Caco-2 (cell line): ENCODE measurements around the gene MTMR12. TPM values are rescaled to one million over a fixed set of nuclear protein-coding genes. Genes with fewer than 3 reads are reported as not detected.

Experiments
- BruUV-seq: library from RNA; stranded (reverse); fragments of 400-500 nt; replicated peaks from 2 replicates; lab custom pipeline; 2021; lab: Mats Ljungman, UMichigan
- CTCF ChIA-PET: fragments of 300-600 bp; sonication (Branson Sonifier 250); formaldehyde crosslinking; loops from one replicate; lab custom pipeline; 2022; ENCODE audit warnings: antibody characterized with exemption; lab: Charles Lee
- POLR2A ChIA-PET: fragments of 300-600 bp; sonication (Branson Sonifier 250); formaldehyde crosslinking; loops from one replicate; lab custom pipeline; 2022; ENCODE audit warnings: antibody characterized with exemption; lab: Charles Lee
- DNase-seq, 2 experiments: peaks; one replicate each; pipeline versions ENCODE4 v3.0.0 to v3.0.0-alpha.2; 2020 to 2022
- H3K27me3 ChIP-seq: replicated peaks from 2 replicates; pipeline ENCODE4 v1.6.0; 2011; ENCODE audit warnings: low read length; ENCODE audit not compliant: control insufficient read depth, insufficient read depth
- H3K36me3 ChIP-seq: 2 replicates; pipeline ENCODE4 v1.5.1; 2011; ENCODE audit warnings: low read length; ENCODE audit not compliant: control insufficient read depth, insufficient read depth
- H3K4me1 ChIP-seq: fragments of 250-450 bp; sonication (Bioruptor Pico); 2 replicates; pipeline ENCODE4 v1.5.1; 2020; ENCODE audit warnings: mild to moderate bottlenecking
- H3K4me3 ChIP-seq: 2 replicates; pipeline ENCODE4 v1.5.1; 2011; ENCODE audit warnings: low read depth, mild to moderate bottlenecking, control low read depth, low read length
- H3K9me3 ChIP-seq: fragments of 250-450 bp; sonication (Bioruptor Pico); 2 replicates; pipeline ENCODE4 v1.5.1; 2020; ENCODE audit warnings: mild to moderate bottlenecking, moderate library complexity
- H3K27ac Mint-ChIP-seq: one replicate; pipeline ENCODE4 v1.8.0; 2022; ENCODE audit warnings: mixed read lengths; ENCODE audit not compliant: unreplicated experiment
- H3K27me3 Mint-ChIP-seq: one replicate; pipeline ENCODE4 v1.8.0; 2022; ENCODE audit warnings: mixed read lengths; ENCODE audit not compliant: insufficient read depth, unreplicated experiment
- H3K36me3 Mint-ChIP-seq: one replicate; pipeline ENCODE4 v1.8.0; 2022; ENCODE audit warnings: mild to moderate bottlenecking, mixed read lengths; ENCODE audit not compliant: insufficient read depth, unreplicated experiment
- H3K4me1 Mint-ChIP-seq: one replicate; pipeline ENCODE4 v1.8.0; 2022; ENCODE audit warnings: low read depth, mixed read lengths; ENCODE audit not compliant: unreplicated experiment
- H3K4me3 Mint-ChIP-seq: one replicate; pipeline ENCODE4 v1.8.0; 2022; ENCODE audit warnings: mild to moderate bottlenecking, moderate library complexity, mixed read lengths; ENCODE audit not compliant: unreplicated experiment
- H3K9me3 Mint-ChIP-seq: one replicate; pipeline ENCODE4 v1.8.0; 2022; ENCODE audit warnings: mixed read lengths; ENCODE audit not compliant: unreplicated experiment
- CTCF ChIP-seq, 2 experiments: fragments of 200-600 bp in 1 of 2; IDR thresholded peaks; 1 replicate in 1 of 2; 2 replicates in 1 of 2; pipeline versions ENCODE4 v1.5.1 to v1.8.0; 2011 to 2022; ENCODE audit warnings: antibody characterized with exemption in 1 of 2, control low read depth in 1 of 2, inconsistent platforms in 1 of 2, low read depth in 1 of 2, low read length in 1 of 2, mild to moderate bottlenecking in 1 of 2, moderate library complexity in 1 of 2; ENCODE audit not compliant: insufficient read depth in 1 of 2, severe bottlenecking in 1 of 2, unreplicated experiment in 1 of 2
- intact Hi-C: fragments of 100-400 bp; cut with micrococcal nuclease; formaldehyde crosslinking; loops from one replicate; pipeline ENCODE4 v1.10.0; 2022; ENCODE audit not compliant: unreplicated experiment
- total RNA-seq: library from RNA; stranded (reverse); gene quantifications from 2 replicates; pipeline ENCODE4 v1.2.3, GENCODE V29; 2022

MTMR12 gene
- total RNA-seq, 1 experiment from 2014 or later, result 35.1 TPM

- H3K27me3 ChIP-seq, result no peaks in the 10 kb centered on the region
- no peaks in the 10 kb centered on the region for H3K9me3 Mint-ChIP-seq
- no peaks in the 10 kb centered on the region for H3K27me3 Mint-ChIP-seq
- peaks cover 27% of the 10 kb centered on the region for H3K4me1 ChIP-seq
- DNase-seq, result no peak
- H3K36me3 ChIP-seq, result no peaks in the 10 kb centered on the region
- BruUV-seq, result no TSS peak
- POLR2A ChIA-PET, result interaction anchor here (0.6 kb wide), 1 partner anchor 107 kb away, joined by 4 read pairs; no protein-coding TSS in a partner anchor
- peaks cover 22% of the 10 kb centered on the region for H3K36me3 Mint-ChIP-seq
- no peak overlapping the region for H3K4me3 ChIP-seq
- intact Hi-C loops, result no loop called here
- TF ChIP-seq CTCF (IDR thresholded peaks at IDR 0.05; ENCODE audit: insufficient read depth in 1 of 2, low read depth in 1 of 2, low read length in 1 of 2, severe bottlenecking in 1 of 2, unreplicated experiment in 1 of 2), result no peak
- no peaks in the 10 kb centered on the region for H3K9me3 ChIP-seq
- CTCF ChIA-PET, result no interaction called here
- H3K4me3 Mint-ChIP-seq, result no peak overlapping the region
- H3K27ac Mint-ChIP-seq, result no peak overlapping the region
- peaks cover 11% of the 10 kb centered on the region for H3K4me1 Mint-ChIP-seq
Measured at GRCh38 chr5:32279786-32280185, 33.0 kb downstream of the MTMR12 start.

- no TSS peak for BruUV-seq
- Histone ChIP-seq H3K4me3 (no peak overlapping the region), H3K4me1 (peaks cover 26% of the 10 kb centered on the region), H3K9me3 (no peaks in the 10 kb centered on the region), H3K27me3 (no peaks in the 10 kb centered on the region), H3K36me3 (no peaks in the 10 kb centered on the region)
- H3K27me3 Mint-ChIP-seq, result no peaks in the 10 kb centered on the region
- ChIA-PET CTCF (no interaction called here), POLR2A (no interaction called here)
- no peaks in the 10 kb centered on the region for H3K9me3 Mint-ChIP-seq
- TF ChIP-seq CTCF (IDR thresholded peaks at IDR 0.05; ENCODE audit: insufficient read depth in 1 of 2, low read depth in 1 of 2, low read length in 1 of 2, severe bottlenecking in 1 of 2, unreplicated experiment in 1 of 2), result no peak
- H3K27ac Mint-ChIP-seq, result no peak overlapping the region
- peaks cover 14% of the 10 kb centered on the region for H3K4me1 Mint-ChIP-seq
- no peak for DNase-seq
- H3K36me3 Mint-ChIP-seq, result peaks cover 23% of the 10 kb centered on the region
- H3K4me3 Mint-ChIP-seq, result no peak overlapping the region
- intact Hi-C loops, result no loop called here
Measured at GRCh38 chr5:32279223-32279622, 33.5 kb downstream of the MTMR12 start.

- Mint-ChIP-seq H3K4me1 (peaks cover 19% of the 10 kb centered on the region), H3K27me3 (no peaks in the 10 kb centered on the region), H3K27ac (no peak overlapping the region), H3K9me3 (no peaks in the 10 kb centered on the region), H3K36me3 (peaks cover 32% of the 10 kb centered on the region), H3K4me3 (no peak overlapping the region)
- ChIA-PET CTCF (no interaction called here), POLR2A (interaction anchor here (0.6 kb wide), 1 partner anchor 45 kb away, joined by 3 read pairs; no protein-coding TSS in a partner anchor)
- Histone ChIP-seq H3K4me1 (peaks cover 26% of the 10 kb centered on the region), H3K27me3 (no peaks in the 10 kb centered on the region), H3K4me3 (no peak overlapping the region), H3K36me3 (no peaks in the 10 kb centered on the region), H3K9me3 (no peaks in the 10 kb centered on the region)
- intact Hi-C loops, result no loop called here
- no peak for DNase-seq
- no TSS peak for BruUV-seq
- no peak for TF ChIP-seq CTCF (IDR thresholded peaks at IDR 0.05; ENCODE audit: insufficient read depth in 1 of 2, low read depth in 1 of 2, low read length in 1 of 2, severe bottlenecking in 1 of 2, unreplicated experiment in 1 of 2)
Measured at GRCh38 chr5:32278406-32278805, 34.3 kb downstream of the MTMR12 start.
